Common myeloid progenitor, CD34-positive (primary cell): Measurements from ENCODE around the gene CELSR1.

ENCODE experiments used
- CTCF ChIA-PET: fragments of 350-600 bp; sonication (Branson Sonifier 250); formaldehyde crosslinking; loops from one replicate; lab custom pipeline; 2021; ENCODE audit warnings: antibody characterized with exemption; lab: Charles Lee
- POLR2A ChIA-PET: fragments of 350-600 bp; sonication (Branson Sonifier 250); formaldehyde crosslinking; loops from one replicate; lab custom pipeline; 2021; ENCODE audit warnings: antibody characterized with exemption; lab: Charles Lee
- DNase-seq, 3 donors: peaks; one replicate each; pipeline versions ENCODE4 v3.0.0 to v3.0.0-alpha.2; 2013
- H3K27ac ChIP-seq, 2 experiments: 1 replicate in 1 of 2; 2 replicates in 1 of 2; pipeline ENCODE4 v1.7.0; 2013; ENCODE audit warnings: inconsistent platforms in 2 of 2, low read length in 2 of 2, mild to moderate bottlenecking in 2 of 2, low read depth in 1 of 2, moderate library complexity in 1 of 2; ENCODE audit not compliant: severe bottlenecking in 2 of 2, insufficient read depth in 1 of 2, poor library complexity in 1 of 2
- H3K27me3 ChIP-seq, 5 experiments: replicated peaks in 2 of 5; 1 replicate in 3 of 5; 2 replicates in 2 of 5; pipeline versions ENCODE4 v1.6.1 to v1.7.0; 2013; ENCODE audit warnings: low read length in 4 of 5, mild to moderate bottlenecking in 2 of 5, moderate library complexity in 2 of 5, inconsistent platforms in 1 of 5; ENCODE audit not compliant: insufficient read depth in 5 of 5, control insufficient read depth in 4 of 5
- H3K36me3 ChIP-seq, 4 experiments: 1 replicate in 2 of 4; 2 replicates in 2 of 4; pipeline versions ENCODE4 v1.6.1 to v1.7.0; 2013; ENCODE audit warnings: low read length in 3 of 4, control low read depth in 1 of 4, mild to moderate bottlenecking in 1 of 4; ENCODE audit not compliant: control insufficient read depth in 4 of 4, insufficient read depth in 4 of 4
- H3K4me1 ChIP-seq, 4 experiments: 1 replicate in 3 of 4; 2 replicates in 1 of 4; pipeline versions ENCODE4 v1.6.1 to v1.7.1; 2013; ENCODE audit warnings: low read length in 3 of 4, mild to moderate bottlenecking in 3 of 4, control low read depth in 1 of 4, inconsistent platforms in 1 of 4, moderate library complexity in 1 of 4; ENCODE audit not compliant: control insufficient read depth in 4 of 4, insufficient read depth in 4 of 4; ENCODE audit errors: control extremely low read depth in 1 of 4
- H3K4me3 ChIP-seq, 7 experiments: 1 replicate in 4 of 7; 2 replicates in 3 of 7; pipeline versions ENCODE4 v1.5.1 to v1.7.0; 2013; ENCODE audit warnings: mild to moderate bottlenecking in 7 of 7, low read length in 6 of 7, moderate library complexity in 6 of 7, inconsistent platforms in 2 of 7, low read depth in 2 of 7, control low read depth in 1 of 7; ENCODE audit not compliant: insufficient read depth in 4 of 7, control insufficient read depth in 1 of 7; ENCODE audit errors: extremely low read depth in 1 of 7
- H3K9me3 ChIP-seq, 5 experiments: 1 replicate in 4 of 5; 2 replicates in 1 of 5; pipeline versions ENCODE4 v1.6.1 to v1.7.1; 2013; ENCODE audit warnings: low read length in 4 of 5, mild to moderate bottlenecking in 2 of 5, inconsistent platforms in 1 of 5, low read depth in 1 of 5, moderate library complexity in 1 of 5; ENCODE audit not compliant: control insufficient read depth in 4 of 5, insufficient read depth in 2 of 5; ENCODE audit errors: control extremely low read depth in 1 of 5
- WGBS: methylation state at CpG from one replicate; pipeline ENCODE4 v1.1.5; 2013; ENCODE audit not compliant: insufficient coverage; 5-methylcytosine and 5-hydroxymethylcytosine counted together

The CELSR1 gene

DNA sequence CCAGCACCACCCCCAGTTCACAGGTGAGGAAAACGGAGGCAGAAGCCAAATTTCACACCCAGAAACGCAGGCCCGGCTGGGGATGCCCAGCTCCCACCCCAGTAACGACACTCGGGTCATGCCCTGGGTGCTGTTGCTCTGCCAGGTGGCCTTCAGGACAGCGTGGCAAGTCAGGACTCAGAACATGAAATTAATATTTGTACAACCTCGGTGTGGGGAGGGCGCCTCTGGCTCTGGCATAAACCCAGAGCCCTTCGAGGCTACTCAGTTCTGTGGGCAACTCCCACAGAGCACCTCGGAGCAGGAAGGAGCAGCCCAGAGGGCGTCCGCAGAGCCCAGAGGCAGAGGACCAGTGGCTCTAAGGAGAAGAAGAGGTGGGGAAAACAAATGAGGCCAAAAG lies 71.6 kb downstream of the CELSR1 start:
- H3K27ac ChIP-seq, result no peak overlapping the region
- WGBS, result 94% methylated on average over 12 of the region's 12 CpGs
- H3K27me3 ChIP-seq, result peaks cover 0 to 3% (median 2%) of the 10 kb centered on the region in 5 experiments
- ChIA-PET POLR2A (no interaction called here), CTCF (no interaction called here)
- DNase-seq, result no peak
- H3K4me1 ChIP-seq, result peaks cover 0 to 6% (median 1%) of the 10 kb centered on the region in 4 experiments
- H3K4me3 ChIP-seq, result no peak overlapping the region
- no peaks in the 10 kb centered on the region for H3K36me3 ChIP-seq
- H3K9me3 ChIP-seq, result no peaks in the 10 kb centered on the region

- POLR2A ChIA-PET, result no interaction called here
- no peaks in the 10 kb centered on the region for H3K36me3 ChIP-seq
- H3K9me3 ChIP-seq, result no peaks in the 10 kb centered on the region
- CTCF ChIA-PET, result no interaction called here
- WGBS, result 38% methylated on average over 10 of the region's 11 CpGs
- H3K4me1 ChIP-seq, result peaks cover 0 to 6% (median 1%) of the 10 kb centered on the region in 4 experiments
- H3K4me3 ChIP-seq, result no peak overlapping the region
- DNase-seq, result peak in 2 of 3 donors; percentile 37 to 44
- H3K27ac ChIP-seq, result no peak overlapping the region
- peaks cover 0 to 4% (median 2%) of the 10 kb centered on the region in 5 experiments for H3K27me3 ChIP-seq
Measured at GRCh38 chr22:46465345-46465720, 72.1 kb downstream of the CELSR1 start.

DNA sequence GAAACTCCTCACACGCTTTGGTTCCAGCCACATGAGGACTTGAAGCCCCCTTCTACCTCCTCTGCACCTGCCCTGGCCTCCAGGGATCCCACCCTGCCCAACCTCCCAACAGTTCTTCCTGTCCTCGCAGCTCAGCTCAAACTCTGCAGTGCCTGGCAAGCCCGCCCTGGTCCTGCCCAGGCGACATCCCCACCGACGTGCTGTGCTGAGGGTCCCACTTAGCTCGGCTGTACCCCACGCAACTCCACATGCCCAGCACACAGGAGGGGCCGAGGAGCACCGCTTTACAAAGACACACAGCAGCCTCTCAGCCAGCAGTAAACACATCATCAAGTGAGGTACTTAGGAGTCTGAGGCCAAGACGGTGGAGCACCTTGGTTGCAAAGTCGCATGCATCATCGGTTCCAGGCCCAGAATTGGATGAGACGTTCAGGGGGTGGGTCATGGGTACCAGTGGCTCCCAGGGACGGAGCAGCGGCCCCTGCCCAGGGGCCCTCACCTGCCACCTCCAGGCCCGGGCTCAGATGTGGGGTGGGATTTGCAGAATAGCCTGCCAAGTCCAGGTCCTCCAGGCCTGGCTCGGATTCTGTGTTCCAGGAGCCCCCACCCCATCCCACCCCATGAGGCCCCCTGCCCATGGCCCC lies 72.6 kb downstream of the CELSR1 start:
- H3K36me3 ChIP-seq, result no peaks in the 10 kb centered on the region
- ChIA-PET POLR2A (no interaction called here), CTCF (interaction anchor here (0.9 kb wide), 1 partner anchor 15 kb away, joined by 3 read pairs; no protein-coding TSS in a partner anchor)
- H3K27ac ChIP-seq, result no peak overlapping the region
- H3K4me1 ChIP-seq, result peaks cover 0 to 6% (median 1%) of the 10 kb centered on the region in 4 experiments
- DNase-seq, result no peak
- 91% methylated on average over 17 of the region's 18 CpGs for WGBS
- peaks cover 0 to 6% (median 2%) of the 10 kb centered on the region in 5 experiments for H3K27me3 ChIP-seq
- no peak overlapping the region for H3K4me3 ChIP-seq
- no peaks in the 10 kb centered on the region for H3K9me3 ChIP-seq

- Histone ChIP-seq H3K9me3 (no peaks in the 10 kb centered on the region), H3K4me1 (peaks cover 0 to 6% (median 1%) of the 10 kb centered on the region in 4 experiments), H3K4me3 (no peak overlapping the region), H3K27me3 (peaks cover 0 to 6% (median 2%) of the 10 kb centered on the region in 5 experiments), H3K36me3 (no peaks in the 10 kb centered on the region), H3K27ac (no peak overlapping the region)
- ChIA-PET CTCF (interaction anchor here (0.9 kb wide), 1 partner anchor 15 kb away, joined by 3 read pairs; no protein-coding TSS in a partner anchor), POLR2A (no interaction called here)
- 96% methylated on average over 8 of the region's 8 CpGs for WGBS
- no peak for DNase-seq
Measured at GRCh38 chr22:46464296-46464695, 73.1 kb downstream of the CELSR1 start.

GRCh38 chr22:46463435-46464227 lies 73.8 kb downstream of the CELSR1 start:
- Histone ChIP-seq H3K4me1 (peaks cover 0 to 6% (median 1%) of the 10 kb centered on the region in 4 experiments), H3K27me3 (peaks cover 0 to 6% (median 2%) of the 10 kb centered on the region in 5 experiments), H3K36me3 (no peaks in the 10 kb centered on the region), H3K4me3 (no peak overlapping the region), H3K27ac (no peak overlapping the region), H3K9me3 (no peaks in the 10 kb centered on the region)
- no peak for DNase-seq
- POLR2A ChIA-PET, result no interaction called here
- 98% methylated on average over 67 of the region's 70 CpGs for WGBS
- CTCF ChIA-PET, result interaction anchor here (0.9 kb wide), 1 partner anchor 14 kb away, joined by 3 read pairs; no protein-coding TSS in a partner anchor

GRCh38 chr22:46462726-46463371 lies 74.6 kb downstream of the CELSR1 start:
- Histone ChIP-seq H3K36me3 (no peaks in the 10 kb centered on the region), H3K27ac (no peak overlapping the region), H3K27me3 (peaks cover 0 to 6% (median 2%) of the 10 kb centered on the region in 5 experiments), H3K4me3 (no peak overlapping the region), H3K9me3 (no peaks in the 10 kb centered on the region), H3K4me1 (peaks cover 0 to 6% (median 1%) of the 10 kb centered on the region in 4 experiments)
- WGBS, result 94% methylated on average over 17 of the region's 18 CpGs
- POLR2A ChIA-PET, result no interaction called here
- CTCF ChIA-PET, result no interaction called here
- DNase-seq, result no peak
